GM12873 (cell line): Measurements from ENCODE around the gene TNPO2.

Source experiments
- TF ChIP-seq, protein P1 (sequence below): IDR thresholded peaks from 2 replicates; pipeline ENCODE4 v1.5.1; 2012; ENCODE audit warnings: low read depth, mild to moderate bottlenecking, moderate library complexity, low read length, control low read depth; ENCODE audit not compliant: insufficient read depth; ENCODE audit errors: missing control alignments

TNPO2 gene

DNA sequence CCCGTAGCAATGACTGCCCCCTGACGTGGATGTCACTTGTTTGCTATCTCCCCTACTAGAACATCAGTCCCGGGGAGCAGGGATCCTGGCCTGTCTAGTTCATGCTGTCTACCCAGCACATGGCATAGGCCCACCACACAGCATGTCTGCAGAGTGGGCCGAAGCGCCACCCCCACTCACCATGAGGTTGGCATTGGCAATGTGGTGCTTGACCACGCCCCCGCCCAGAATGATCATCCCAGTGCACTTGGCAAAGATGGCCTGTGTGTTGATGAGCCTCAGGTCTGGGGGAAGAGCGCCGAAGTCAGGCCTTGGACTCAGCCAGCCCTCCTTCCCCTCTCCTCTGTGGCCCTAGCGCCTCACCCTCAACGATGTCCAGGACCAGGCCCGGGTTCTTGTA, 46.8 kb downstream of the TNPO2 start:
- TF ChIP-seq, protein P1, sequence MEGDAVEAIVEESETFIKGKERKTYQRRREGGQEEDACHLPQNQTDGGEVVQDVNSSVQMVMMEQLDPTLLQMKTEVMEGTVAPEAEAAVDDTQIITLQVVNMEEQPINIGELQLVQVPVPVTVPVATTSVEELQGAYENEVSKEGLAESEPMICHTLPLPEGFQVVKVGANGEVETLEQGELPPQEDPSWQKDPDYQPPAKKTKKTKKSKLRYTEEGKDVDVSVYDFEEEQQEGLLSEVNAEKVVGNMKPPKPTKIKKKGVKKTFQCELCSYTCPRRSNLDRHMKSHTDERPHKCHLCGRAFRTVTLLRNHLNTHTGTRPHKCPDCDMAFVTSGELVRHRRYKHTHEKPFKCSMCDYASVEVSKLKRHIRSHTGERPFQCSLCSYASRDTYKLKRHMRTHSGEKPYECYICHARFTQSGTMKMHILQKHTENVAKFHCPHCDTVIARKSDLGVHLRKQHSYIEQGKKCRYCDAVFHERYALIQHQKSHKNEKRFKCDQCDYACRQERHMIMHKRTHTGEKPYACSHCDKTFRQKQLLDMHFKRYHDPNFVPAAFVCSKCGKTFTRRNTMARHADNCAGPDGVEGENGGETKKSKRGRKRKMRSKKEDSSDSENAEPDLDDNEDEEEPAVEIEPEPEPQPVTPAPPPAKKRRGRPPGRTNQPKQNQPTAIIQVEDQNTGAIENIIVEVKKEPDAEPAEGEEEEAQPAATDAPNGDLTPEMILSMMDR, result no peak

- TF ChIP-seq, protein P1, result peak; percentile 97
Measured at GRCh38 chr19:12676384-12676792, 47.3 kb downstream of the TNPO2 start.

- TF ChIP-seq, protein P1, result no peak
Measured at GRCh38 chr19:12675940-12676339, 47.8 kb downstream of the TNPO2 start.

- TF ChIP-seq, protein P1, result no peak
Measured at GRCh38 chr19:12675399-12675798, 48.3 kb downstream of the TNPO2 start.

DNA sequence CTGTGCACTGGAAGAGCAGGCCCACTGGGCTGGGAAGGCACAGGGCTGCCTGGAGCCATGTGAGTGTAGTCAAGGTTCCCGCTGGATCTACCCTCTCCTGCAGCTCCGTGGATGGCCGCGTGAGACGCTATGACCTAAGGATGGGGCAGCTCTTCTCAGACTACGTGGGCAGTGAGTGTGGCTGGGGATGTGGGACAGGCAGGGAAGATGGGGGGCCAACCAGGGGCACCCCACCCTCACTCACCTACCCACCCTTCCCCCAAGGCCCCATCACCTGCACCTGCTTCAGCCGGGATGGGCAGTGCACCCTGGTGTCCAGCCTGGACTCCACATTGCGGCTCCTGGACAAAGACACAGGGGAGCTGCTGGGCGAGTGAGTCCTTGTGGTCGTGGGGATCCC, 51.0 kb downstream of the TNPO2 start:
- TF ChIP-seq, protein P1, result no peak

DNA sequence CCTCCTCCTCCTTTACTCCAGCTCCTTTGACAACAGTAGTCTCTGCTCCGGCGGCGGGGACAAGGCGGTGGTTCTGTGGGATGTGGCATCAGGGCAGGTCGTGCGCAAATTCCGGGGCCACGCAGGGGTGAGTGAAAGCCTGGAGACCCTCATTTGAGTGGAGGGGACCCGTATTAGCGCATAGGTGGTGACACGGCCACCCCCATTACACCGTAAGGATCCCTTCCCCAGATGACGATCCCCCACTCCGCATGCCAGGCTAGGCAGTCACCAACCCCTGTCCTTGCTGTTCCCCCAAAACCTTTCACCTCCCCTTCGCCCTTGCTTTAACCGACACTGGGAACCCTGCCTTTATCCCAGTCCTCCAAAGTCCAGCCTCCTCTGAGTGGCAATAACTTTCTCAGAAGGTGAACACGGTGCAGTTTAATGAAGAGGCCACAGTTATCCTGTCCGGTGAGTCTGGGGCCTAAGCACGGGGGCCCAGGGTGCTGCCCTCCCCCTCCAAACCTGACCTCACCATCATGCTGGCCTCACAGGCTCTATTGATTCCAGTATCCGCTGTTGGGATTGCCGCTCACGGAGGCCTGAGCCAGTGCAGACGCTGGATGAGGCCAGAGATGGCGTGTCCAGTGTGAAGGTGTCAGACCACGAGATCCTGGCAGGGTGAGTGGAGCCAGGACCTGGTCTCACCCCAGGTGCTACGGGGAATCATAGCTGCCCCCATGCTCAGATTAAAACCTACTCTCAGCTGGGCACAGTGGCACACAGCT, 53.4 kb downstream of the TNPO2 start:
- TF ChIP-seq, protein P1, result no peak

GRCh38 chr19:12669270-12670158, 54.2 kb downstream of the TNPO2 start:
- TF ChIP-seq, protein P1, result no peak
